IMR-90 (cell line): ENCODE results near the gene EIF4EBP2. TPM values are rescaled to one million over a fixed set of nuclear protein-coding genes. Genes with fewer than 3 reads are reported as not detected.

Experiments
- ATAC-seq: fragments of 200-7000 bp; cut with Tn5 transposase; 2 replicates; pipeline ENCODE4 v1.9.1; 2020; ENCODE audit warnings: low read depth, mild to moderate bottlenecking, moderate library complexity
- BruUV-seq: library from RNA; stranded (reverse); fragments of 400-500 nt; replicated peaks from 2 replicates; lab custom pipeline; 2021; lab: Mats Ljungman, UMichigan
- CTCF ChIA-PET: fragments of 300-600 bp; formaldehyde crosslinking; extraction: SDS; loops from one replicate; lab custom pipeline; 2021; ENCODE audit warnings: antibody characterized with exemption; lab: Yijun Ruan, JAX
- POLR2A ChIA-PET: fragments of 300-600 bp; sonication (Branson Sonifier 250); formaldehyde crosslinking; loops from one replicate; lab custom pipeline; 2022; ENCODE audit warnings: antibody characterized with exemption; ENCODE audit not compliant: unreplicated experiment; lab: Charles Lee
- DNase-seq: peaks from one replicate; pipeline ENCODE4 v3.0.0; 2013
- H2AFZ ChIP-seq: replicated peaks from 2 replicates; pipeline ENCODE3; 2013; ENCODE audit warnings: low read length, mild to moderate bottlenecking; ENCODE audit not compliant: poor library complexity
- H2AK5ac ChIP-seq: 2 replicates; pipeline ENCODE4 v1.6.1; 2013; ENCODE audit warnings: low read depth, low read length, inconsistent platforms
- H2AK9ac ChIP-seq: replicated peaks from 2 replicates; pipeline ENCODE3; 2013; ENCODE audit warnings: mild to moderate bottlenecking, low read depth, low read length, moderate library complexity; ENCODE audit not compliant: poor library complexity
- H2BK120ac ChIP-seq: 2 replicates; pipeline ENCODE4 v1.6.1; 2013; ENCODE audit warnings: low read depth, low read length, inconsistent platforms
- H2BK15ac ChIP-seq: 3 replicates; pipeline ENCODE4 v1.6.1; 2013; ENCODE audit warnings: low read depth, low read length, inconsistent platforms
- H2BK20ac ChIP-seq: 2 replicates; pipeline ENCODE4 v1.6.1; 2013; ENCODE audit warnings: low read depth, mild to moderate bottlenecking, inconsistent platforms, low read length, moderate library complexity
- H2BK5ac ChIP-seq: 2 replicates; pipeline ENCODE4 v1.6.1; 2013; ENCODE audit warnings: mild to moderate bottlenecking, low read depth, low read length, inconsistent platforms; ENCODE audit not compliant: poor library complexity, severe bottlenecking
- H3K14ac ChIP-seq: replicated peaks from 2 replicates; pipeline ENCODE4 v1.6.1; 2013; ENCODE audit warnings: low read depth, low read length, inconsistent platforms
- H3K18ac ChIP-seq: 2 replicates; pipeline ENCODE4 v1.6.1; 2013; ENCODE audit warnings: low read depth, low read length, control low read depth
- H3K23ac ChIP-seq: 2 replicates; pipeline ENCODE4 v1.6.1; 2013; ENCODE audit warnings: low read depth, low read length, inconsistent platforms
- H3K27ac ChIP-seq: 2 replicates; pipeline ENCODE4 v1.5.1; 2013; ENCODE audit warnings: mild to moderate bottlenecking, control low read depth, low read length; ENCODE audit not compliant: insufficient read depth
- H3K27me3 ChIP-seq: 2 replicates; pipeline ENCODE4 v1.6.1; 2013; ENCODE audit warnings: low read length; ENCODE audit not compliant: control insufficient read depth, insufficient read depth
- H3K36me3 ChIP-seq: 2 replicates; pipeline ENCODE4 v1.6.1; 2013; ENCODE audit warnings: low read length, mixed read lengths; ENCODE audit not compliant: control insufficient read depth, insufficient read depth
- H3K4ac ChIP-seq: 2 replicates; pipeline ENCODE4 v1.6.1; 2013; ENCODE audit warnings: low read depth, low read length, inconsistent platforms
- H3K4me1 ChIP-seq: 2 replicates; pipeline ENCODE4 v1.6.1; 2013; ENCODE audit warnings: low read length, mixed read lengths; ENCODE audit not compliant: control insufficient read depth, insufficient read depth
- H3K4me2 ChIP-seq: 2 replicates; pipeline ENCODE4 v1.6.1; 2013; ENCODE audit warnings: low read depth, mild to moderate bottlenecking, control low read depth, low read length, moderate library complexity
- H3K4me3 ChIP-seq: 2 replicates; pipeline ENCODE4 v1.5.1; 2013; ENCODE audit warnings: low read depth, mild to moderate bottlenecking, control low read depth, low read length, moderate library complexity; ENCODE audit not compliant: insufficient read depth
- H3K56ac ChIP-seq: 2 replicates; pipeline ENCODE4 v1.6.1; 2013; ENCODE audit warnings: low read length, inconsistent platforms; ENCODE audit not compliant: insufficient read depth; ENCODE audit errors: extremely low read depth
- H3K79me1 ChIP-seq, 2 experiments: 2 replicates each; pipeline ENCODE4 v1.6.1; 2013; ENCODE audit warnings: low read length in 2 of 2, inconsistent platforms in 1 of 2, low read depth in 1 of 2
- H3K9ac ChIP-seq: 2 replicates; pipeline ENCODE4 v1.6.1; 2013; ENCODE audit warnings: low read depth, low read length, control low read depth
- H3K9me1 ChIP-seq: 2 replicates; pipeline ENCODE4 v1.6.1; 2013; ENCODE audit warnings: low read length, inconsistent platforms; ENCODE audit not compliant: insufficient read depth
- H3K9me3 ChIP-seq: 2 replicates; pipeline ENCODE4 v1.6.1; 2013; ENCODE audit warnings: low read length; ENCODE audit not compliant: control insufficient read depth, insufficient read depth
- H4K20me1 ChIP-seq: 2 replicates; pipeline ENCODE4 v1.6.1; 2013; ENCODE audit warnings: low read length, inconsistent platforms; ENCODE audit not compliant: insufficient read depth
- H4K5ac ChIP-seq: 2 replicates; pipeline ENCODE4 v1.6.1; 2013; ENCODE audit warnings: mild to moderate bottlenecking, low read depth, low read length, control low read depth
- H4K8ac ChIP-seq, 2 experiments: 2 replicates each; pipeline ENCODE4 v1.6.1; 2013; ENCODE audit warnings: low read depth in 2 of 2, low read length in 2 of 2, control low read depth in 1 of 2, inconsistent platforms in 1 of 2
- H4K91ac ChIP-seq: 2 replicates; pipeline ENCODE4 v1.6.1; 2013; ENCODE audit warnings: low read depth, low read length, inconsistent platforms; ENCODE audit not compliant: insufficient read depth
- CHD1 ChIP-seq: IDR thresholded peaks from 2 replicates; pipeline ENCODE4 v1.6.1; 2012; ENCODE audit warnings: low read depth, low read length, improper control_type of control experiment
- CTCF ChIP-seq: conservative IDR thresholded peaks from 2 replicates; pipeline ENCODE4 v1.5.1; 2012; ENCODE audit warnings: mild to moderate bottlenecking, low read depth, low read length, improper control_type of control experiment
- NFE2L2 ChIP-seq: fragments of 150-350 bp; IDR thresholded peaks from 2 replicates; pipeline ENCODE4 v1.6.1; 2016; ENCODE audit warnings: low read depth, mild to moderate bottlenecking, low read length
- WGBS, 2 experiments: methylation state at CpG; one replicate each; pipeline versions ENCODE4 v1.1.5 to v1.1.7; 2013; ENCODE audit warnings: missing lambda C conversion rate in 2 of 2; ENCODE audit not compliant: insufficient read length in 1 of 2; ENCODE audit errors: extremely low coverage in 2 of 2; 5-methylcytosine and 5-hydroxymethylcytosine counted together
- dilution Hi-C: fragments of 300-500 bp; cut with HindIII; formaldehyde crosslinking; loops from one replicate; pipeline ENCODE4 v1.14.3; 2018; ENCODE audit warnings: low sequenced_read_pairs; ENCODE audit not compliant: unreplicated experiment
- in situ Hi-C: fragments of 300-500 bp; cut with MboI; formaldehyde crosslinking; loops from 3 replicates; pipeline ENCODE4 v1.14.3; 2019; ENCODE audit warnings: low sequenced_read_pairs, inconsistent platforms, mixed read lengths
- intact Hi-C: fragments of 100-400 bp; cut with micrococcal nuclease; formaldehyde crosslinking; loops from 2 replicates; pipeline ENCODE4 v1.10.0; 2022
- polyA plus RNA-seq, 3 experiments: library from polyadenylated mRNA; depleted of rRNA; stranded (reverse); fragments of >200 nt; gene quantifications; 2 replicates each; pipeline ENCODE4 v1.2.3, GENCODE V29; 2012; ENCODE audit warnings: low replicate concordance in 1 of 3
- total RNA-seq: library from RNA; depleted of rRNA; stranded (reverse); fragments of >200 nt; gene quantifications from 2 replicates; pipeline ENCODE4 v1.2.3, GENCODE V29; 2012

The EIF4EBP2 gene
- total and polyA plus RNA-seq, 2 of the 4 experiments (the other 2 are of a cell fraction), result 13.7 to 15.6 TPM

- Histone ChIP-seq H3K56ac (no peak overlapping the region), H2AK5ac (no peak overlapping the region), H3K36me3 (no peaks in the 10 kb centered on the region), H3K4me1 (peaks cover 2% of the 10 kb centered on the region; the same call in 1 of the 2 replicates), H3K18ac (no peak overlapping the region), H3K23ac (no peak overlapping the region), H2BK15ac (no peak overlapping the region), H2AFZ (no peak overlapping the region), H3K27ac (no peak overlapping the region), H2BK20ac (no peak overlapping the region), H3K9me1 (no peaks in the 10 kb centered on the region), H4K8ac (no peak overlapping the region), H3K27me3 (peaks cover 52% of the 10 kb centered on the region), H3K9me3 (no peaks in the 10 kb centered on the region; the same call in 1 of the 2 replicates), H3K4ac (no peak overlapping the region), H2AK9ac (no peak overlapping the region), H4K5ac (no peak overlapping the region), H3K14ac (no peak overlapping the region), H2BK120ac (no peak overlapping the region), H3K9ac (no peak overlapping the region), H3K79me1 (no peaks in the 10 kb centered on the region), H4K91ac (no peak overlapping the region), H3K4me2 (no peak overlapping the region), H2BK5ac (no peak overlapping the region), H3K4me3 (no peak overlapping the region), H4K20me1 (peaks cover 11% of the 10 kb centered on the region)
- 67% methylated on average over 2 of the region's 6 CpGs; no CpG with 5 or more reads in 1 of the 2 experiments for WGBS, 2 experiments
- in situ Hi-C loops (no loop called here), dilution Hi-C loops (no loop called here), intact Hi-C loops (no loop called here)
- ChIA-PET POLR2A (interaction anchor here (0.6 kb wide), 1 partner anchor 462 kb away, joined by 3 read pairs; no protein-coding TSS in a partner anchor), CTCF (no interaction called here)
- DNase-seq (no peak), ATAC-seq (no peak)
- TF ChIP-seq NFE2L2, result no peak
- TF ChIP-seq CTCF, result no peak
- no peak for TF ChIP-seq CHD1
- BruUV-seq, result no TSS peak
Observed at GRCh38 chr10:70442332-70442988, 38.5 kb downstream of the EIF4EBP2 start.
